Ovary (tissue), 10 donors: ENCODE data around the gene VAX1. TPM values are rescaled to one million over a fixed set of nuclear protein-coding genes. Genes with fewer than 3 reads are reported as not detected.
"Not testable (repeated sequence)": the region's sequence is repeated elsewhere in the genome, so short reads cannot be mapped to it uniquely, and the experiment has no call there.

Experiments
- DNase-seq, 5 donors: peaks; one replicate each; pipeline ENCODE4 v3.0.0-alpha.2; 2019 to 2020
- H3K27ac ChIP-seq, 2 donors: fragments of 200-600 bp; one replicate each; pipeline versions ENCODE4 v1.5.1 to v1.8.0; 2019 to 2022
- H3K27me3 ChIP-seq: fragments of 200-600 bp; one replicate; pipeline ENCODE4 v1.8.0; 2022
- H3K36me3 ChIP-seq: fragments of 200-600 bp; sonication (generic); one replicate; pipeline ENCODE4 v1.5.1; 2019
- H3K4me1 ChIP-seq: one replicate; pipeline ENCODE4 v1.8.1; 2013; ENCODE audit warnings: mild to moderate bottlenecking, moderate library complexity; ENCODE audit not compliant: insufficient read depth
- H3K4me3 ChIP-seq: fragments of 200-600 bp; sonication (generic); one replicate; pipeline ENCODE4 v1.5.1; 2017
- H3K9me3 ChIP-seq, 2 donors: fragments of 200-600 bp in 1 of 2; sonication (generic) in 1 of 2; one replicate each; pipeline versions ENCODE4 v1.5.1 to v1.8.1; 2013 to 2019; ENCODE audit warnings: mild to moderate bottlenecking in 1 of 2, moderate library complexity in 1 of 2
- EP300 ChIP-seq: sonication (generic); formaldehyde crosslinking; IDR thresholded peaks from one replicate; pipeline ENCODE4 v1.6.1; 2017; ENCODE audit warnings: antibody characterized with exemption
- POLR2A ChIP-seq: fragments of 450-650 bp; IDR thresholded peaks from one replicate; pipeline ENCODE4 v1.6.1; 2017; ENCODE audit warnings: antibody characterized with exemption, mild to moderate bottlenecking, moderate library complexity
- WGBS, 3 donors: extraction: QIAGEN DNeasy Blood & Tissue Kit in 1 of 3; methylation state at CpG; one replicate each; pipeline versions ENCODE4 v1.1.5 to v1.1.7; 2013 to 2017; 5-methylcytosine and 5-hydroxymethylcytosine counted together
- intact Hi-C, 4 donors: fragments of 100-400 bp; cut with DNase I; formaldehyde crosslinking; loops; one replicate each; pipeline versions ENCODE4 v1.11.0 to v1.15.1; 2022 to 2023
- long read RNA-seq, 3 donors: library from polyadenylated mRNA in 2 of 3; unstranded in 2 of 3; transcript quantifications; one replicate each; pipeline ENCODE4 v2.0.0 and lab custom pipeline, GENCODE V29; 2021 to 2026
- polyA plus RNA-seq, 2 donors: library from polyadenylated mRNA; stranded (reverse); fragments of 200-250 nt in 1 of 2; fragments of 350-450 nt in 1 of 2; fragmentation: Illumina TruSeq in 1 of 2; extraction: RNeasy Lipid Tissue Mini Kit (QIAGEN cat#74804) in 1 of 2; gene quantifications; one replicate each; pipeline ENCODE4 v1.2.3, GENCODE V29; 2013 to 2014
- total RNA-seq, 7 donors: library from RNA; depleted of rRNA in 2 of 7; stranded (reverse); fragments of >200 nt in 2 of 7; fragmentation: NEBNext Ultra II Directional in 3 of 7; extraction: Animal tissue kit (Norgen Biotek cat#: 25700) in 3 of 7; gene quantifications; one replicate each; pipeline versions ENCODE4 v1.1.0 to v1.2.4, GENCODE V29; 2016 to 2023
- TF ChIP-seq, protein P1 (sequence below), 3 donors: fragments of 450-650 bp in 2 of 3; fragments of 200-600 bp in 1 of 3; IDR thresholded peaks; one replicate each; pipeline versions ENCODE4 v1.5.1 to v1.8.0; 2016 to 2022; ENCODE audit warnings: antibody characterized with exemption in 3 of 3, mild to moderate bottlenecking in 1 of 3
- donor health status: DM: no; HTN: no; CAD: no; lungs with moderate emphysema.
- donor health status: DM: no; HTN: no; CAD: no.
- donor health status: Bipolar disorder and iron deficiency.
- donor health status: DM: yes; HTN: yes; CAD: no.
- donor health status: DM: no; HTN: no; CAD: no.
- donor health status: DM: yes; HTN: yes; CAD: no.

The VAX1 gene, protein sequence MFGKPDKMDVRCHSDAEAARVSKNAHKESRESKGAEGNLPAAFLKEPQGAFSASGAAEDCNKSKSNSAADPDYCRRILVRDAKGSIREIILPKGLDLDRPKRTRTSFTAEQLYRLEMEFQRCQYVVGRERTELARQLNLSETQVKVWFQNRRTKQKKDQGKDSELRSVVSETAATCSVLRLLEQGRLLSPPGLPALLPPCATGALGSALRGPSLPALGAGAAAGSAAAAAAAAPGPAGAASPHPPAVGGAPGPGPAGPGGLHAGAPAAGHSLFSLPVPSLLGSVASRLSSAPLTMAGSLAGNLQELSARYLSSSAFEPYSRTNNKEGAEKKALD
- total RNA-seq, result not detected
- polyA plus RNA-seq, result not detected
- long read RNA-seq, donor 1, result 0 reads
- long read RNA-seq, donor 2, result 0 reads
- long read RNA-seq, donor 3, result 0 reads

DNA sequence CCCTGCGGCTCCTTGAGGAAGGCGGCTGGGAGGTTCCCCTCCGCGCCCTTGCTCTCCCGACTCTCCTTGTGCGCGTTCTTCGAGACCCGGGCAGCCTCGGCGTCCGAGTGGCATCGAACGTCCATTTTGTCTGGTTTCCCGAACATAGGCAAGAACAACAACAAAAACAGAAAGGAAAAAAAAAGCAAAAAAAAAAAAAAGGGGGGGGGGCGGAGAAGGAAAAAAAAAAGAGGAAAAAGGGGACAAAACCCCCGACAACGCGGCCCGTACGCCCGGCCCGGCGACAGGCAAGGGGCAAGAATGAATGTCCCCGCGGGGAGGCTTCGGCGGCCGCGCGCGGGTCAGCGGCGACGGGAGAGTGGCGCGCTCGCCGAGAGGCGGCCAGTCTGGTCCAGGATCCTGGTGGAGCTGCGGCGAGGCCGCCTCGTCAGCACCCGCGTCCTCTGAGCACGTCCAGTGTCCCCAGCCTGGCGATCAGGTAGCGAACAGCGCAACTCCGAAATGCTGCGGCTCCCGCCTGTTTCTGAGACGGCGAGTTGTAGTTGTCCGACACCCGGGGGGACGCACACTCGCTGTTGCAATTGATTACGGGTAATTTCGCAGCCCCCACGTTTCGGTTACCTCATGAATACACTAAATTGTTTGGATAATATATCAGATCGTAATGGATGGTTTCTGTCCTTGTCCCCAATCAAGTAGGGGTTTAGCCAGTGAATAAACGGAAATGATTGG lies at the start of gene VAX1:
Gene VAX1 (minus strand): TSS at position 360 of the 732 bp plus-strand sequence. CDS start 214 bp downstream, at position 146.
- DNase-seq, result no peak
- Histone ChIP-seq H3K36me3 (no peaks in the 10 kb centered on the region), H3K27ac (no peak within 1 kb of the TSS), H3K27me3 (no peaks in the 10 kb centered on the region), H3K9me3 (no peaks in the 10 kb centered on the region), H3K4me1 (peaks cover 3% of the 10 kb centered on the region), H3K4me3 (peak within 1 kb of the TSS; percentile 7)
- TF ChIP-seq, protein P1, sequence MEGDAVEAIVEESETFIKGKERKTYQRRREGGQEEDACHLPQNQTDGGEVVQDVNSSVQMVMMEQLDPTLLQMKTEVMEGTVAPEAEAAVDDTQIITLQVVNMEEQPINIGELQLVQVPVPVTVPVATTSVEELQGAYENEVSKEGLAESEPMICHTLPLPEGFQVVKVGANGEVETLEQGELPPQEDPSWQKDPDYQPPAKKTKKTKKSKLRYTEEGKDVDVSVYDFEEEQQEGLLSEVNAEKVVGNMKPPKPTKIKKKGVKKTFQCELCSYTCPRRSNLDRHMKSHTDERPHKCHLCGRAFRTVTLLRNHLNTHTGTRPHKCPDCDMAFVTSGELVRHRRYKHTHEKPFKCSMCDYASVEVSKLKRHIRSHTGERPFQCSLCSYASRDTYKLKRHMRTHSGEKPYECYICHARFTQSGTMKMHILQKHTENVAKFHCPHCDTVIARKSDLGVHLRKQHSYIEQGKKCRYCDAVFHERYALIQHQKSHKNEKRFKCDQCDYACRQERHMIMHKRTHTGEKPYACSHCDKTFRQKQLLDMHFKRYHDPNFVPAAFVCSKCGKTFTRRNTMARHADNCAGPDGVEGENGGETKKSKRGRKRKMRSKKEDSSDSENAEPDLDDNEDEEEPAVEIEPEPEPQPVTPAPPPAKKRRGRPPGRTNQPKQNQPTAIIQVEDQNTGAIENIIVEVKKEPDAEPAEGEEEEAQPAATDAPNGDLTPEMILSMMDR (IDR thresholded peaks at IDR 0.05), result no peak
- TF ChIP-seq EP300 (no peak), POLR2A (no peak)
- WGBS, 3 donors, result 4 to 5% (median 5%) methylated on average over 63 to 64 of the region's 65 CpGs
- intact Hi-C loops, result no loop called here

DNA sequence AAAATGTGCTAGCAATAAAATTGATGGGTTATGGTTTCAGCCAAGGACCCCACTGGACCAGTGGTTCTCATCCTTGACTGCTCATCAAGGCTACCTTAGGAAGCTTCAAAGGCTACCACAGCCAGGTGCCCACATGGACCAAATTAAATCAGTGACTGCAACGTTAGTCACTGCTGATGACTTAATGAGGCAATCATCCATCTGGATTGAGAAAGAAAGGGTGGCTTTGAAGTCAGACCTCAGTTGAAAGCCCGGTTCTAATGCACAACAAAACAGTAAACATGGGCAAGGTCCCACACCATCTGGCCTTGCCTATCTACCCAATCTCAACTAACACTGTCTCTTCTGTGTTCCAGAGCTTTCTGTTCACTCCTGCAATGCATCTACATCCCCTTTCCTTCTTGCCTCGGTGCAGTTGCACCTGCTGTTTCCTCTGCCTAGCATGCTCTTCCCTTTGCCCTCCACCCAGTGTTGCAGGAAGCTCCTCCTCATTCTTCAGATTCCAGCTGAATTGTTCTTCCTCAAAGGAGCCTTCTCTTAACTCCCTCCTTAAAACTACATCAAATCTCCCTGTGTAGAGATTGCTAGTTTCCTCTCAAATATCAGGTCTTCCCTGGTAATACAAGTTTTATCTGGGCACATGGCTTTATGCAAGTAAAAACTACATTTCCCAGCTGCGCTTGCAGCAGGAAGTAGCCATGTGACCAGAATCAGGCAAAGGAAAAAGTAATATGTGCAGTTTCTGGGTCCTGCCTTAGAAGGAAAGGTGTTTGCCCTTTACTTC lies 49.0 kb upstream of the VAX1 start:
- H3K4me1 ChIP-seq, result no peaks in the 10 kb centered on the region
- TF ChIP-seq, protein P1 (IDR thresholded peaks at IDR 0.05), result no peak
- no peak for TF ChIP-seq EP300
- TF ChIP-seq POLR2A, result no peak
- no peaks in the 10 kb centered on the region for H3K36me3 ChIP-seq
- 56 to 72% (median 56%) methylated on average over 4 of the region's 4 CpGs for WGBS, 3 donors
- no peak overlapping the region for H3K4me3 ChIP-seq
- H3K27me3 ChIP-seq, result no peaks in the 10 kb centered on the region
- no peak for DNase-seq
- H3K27ac ChIP-seq, result no peak overlapping the region
- intact Hi-C loops, result no loop called here
- H3K9me3 ChIP-seq, result no peaks in the 10 kb centered on the region

DNA sequence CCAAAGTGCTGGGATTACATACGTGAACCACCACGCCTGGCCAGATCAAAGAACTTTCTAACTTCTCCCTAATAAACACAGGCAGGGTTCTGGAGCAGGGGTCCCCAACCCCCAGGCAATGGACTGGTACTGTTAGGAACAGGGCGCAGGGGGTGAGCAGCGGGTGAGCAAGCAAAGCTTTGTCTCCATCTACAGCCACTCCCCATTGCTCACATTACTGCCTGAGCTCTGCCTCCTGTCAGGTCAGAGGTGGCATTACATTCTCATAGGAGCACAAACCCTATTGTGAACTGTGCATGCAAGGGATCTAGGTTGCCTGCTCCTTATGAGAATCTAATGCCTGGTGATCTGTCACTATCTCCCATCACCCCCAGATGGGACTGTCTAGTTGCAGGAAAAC lies 47.7 kb upstream of the VAX1 start:
- H3K27ac ChIP-seq, intact Hi-C loops, H3K4me1 ChIP-seq, H3K27me3 ChIP-seq, H3K36me3 ChIP-seq, DNase-seq, H3K4me3 ChIP-seq, H3K9me3 ChIP-seq: not testable (repeated sequence)
- WGBS, 3 donors, result 94 to 96% (median 95%) methylated on average over 4 of the region's 4 CpGs

DNA sequence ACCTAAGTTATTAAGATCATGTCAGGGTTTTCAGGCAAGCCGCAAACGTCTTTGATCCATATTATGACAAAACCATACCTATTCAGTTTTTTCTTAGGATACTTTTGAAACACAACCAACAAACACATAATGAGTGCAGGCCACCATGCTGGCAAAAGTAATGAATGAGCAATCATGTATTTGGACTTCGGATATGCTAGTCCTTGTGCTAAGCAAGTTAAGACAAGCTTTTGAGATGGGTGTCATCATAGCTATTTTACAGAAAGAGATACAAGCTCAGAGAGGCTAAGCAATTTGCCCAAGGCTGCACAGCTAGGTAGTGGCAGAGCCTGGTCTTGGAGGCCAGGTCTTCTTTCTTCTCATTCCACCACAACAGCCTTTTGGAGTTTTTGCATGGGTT lies 46.8 kb upstream of the VAX1 start:
- 72 to 83% (median 80%) methylated on average over 3 of the region's 3 CpGs for WGBS, 3 donors
- H3K36me3 ChIP-seq, result no peaks in the 10 kb centered on the region
- no peak overlapping the region for H3K27ac ChIP-seq
- no peaks in the 10 kb centered on the region for H3K4me1 ChIP-seq
- no peak for DNase-seq
- TF ChIP-seq, protein P1 (IDR thresholded peaks at IDR 0.05), result no peak
- TF ChIP-seq EP300, result no peak
- no peak for TF ChIP-seq POLR2A
- intact Hi-C loops, result no loop called here
- H3K27me3 ChIP-seq, result no peaks in the 10 kb centered on the region
- H3K4me3 ChIP-seq, result no peak overlapping the region
- no peaks in the 10 kb centered on the region for H3K9me3 ChIP-seq
